GM12892 (cell line): ENCODE data around the gene ZNF724.

ENCODE experiments used
- POLR2A ChIP-seq: IDR thresholded peaks from 2 replicates; pipeline ENCODE4 v1.6.1; 2011; ENCODE audit warnings: low read depth, low read length, control low read depth
- POLR2AphosphoS5 ChIP-seq: IDR thresholded peaks from 2 replicates; pipeline ENCODE4 v1.6.1; 2011; ENCODE audit warnings: low read depth, low read length, control low read depth
- TAF1 ChIP-seq: IDR thresholded peaks from 2 replicates; pipeline ENCODE4 v1.6.1; 2011; ENCODE audit warnings: low read depth, mild to moderate bottlenecking, control low read depth, low read length, borderline replicate concordance

- TF ChIP-seq POLR2A: no peak
- no peak for TF ChIP-seq TAF1
- TF ChIP-seq POLR2AphosphoS5: no peak
Measured at GRCh38 chr19:23260956-23261355, 10.8 kb upstream of the ZNF724 start.
